Measurements from ENCODE around the gene CRLF1. TPM values are rescaled to one million over a fixed set of nuclear protein-coding genes. Genes with fewer than 3 reads are reported as not detected.

Gene CRLF1
- total RNA-seq, 4 donors from 2014 or later = 14.9 to 61.6 (median 35.3) TPM

DNA sequence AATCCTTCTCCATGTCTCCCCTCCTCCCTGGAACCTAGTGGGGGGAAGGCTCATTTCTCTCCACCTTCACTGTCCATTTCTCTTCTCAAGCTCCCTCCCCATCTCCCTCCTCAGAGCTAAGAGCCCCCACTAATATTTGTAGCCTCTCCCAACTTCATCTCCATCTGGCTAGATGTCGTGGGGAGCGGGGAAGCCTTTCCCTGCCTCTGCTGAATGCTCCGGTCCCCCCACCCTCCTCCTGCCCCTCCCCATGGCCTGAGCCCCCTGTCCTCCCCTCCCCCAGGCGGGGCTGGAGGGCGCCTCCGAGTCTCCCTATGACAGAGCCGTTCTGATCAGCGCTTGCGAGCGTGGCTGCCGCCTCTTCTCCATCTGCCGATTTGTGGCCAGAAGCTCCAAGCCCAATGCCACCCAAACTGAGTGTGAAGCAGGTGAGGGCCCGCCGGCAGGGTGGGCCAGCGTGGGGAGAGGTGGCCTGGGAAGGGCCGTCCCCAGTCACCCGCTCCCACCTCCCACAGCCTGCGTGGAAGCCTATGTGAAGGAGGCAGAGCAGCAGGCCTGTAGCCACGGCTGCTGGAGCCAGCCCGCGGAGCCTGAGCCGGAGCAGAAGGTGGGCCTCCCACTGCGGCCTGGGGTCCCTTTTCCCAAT lies 7.1 kb upstream of the CRLF1 start:
- ATAC-seq (no peak), DNase-seq (no peak)
- Histone ChIP-seq H3K9me3 (no peaks in the 10 kb centered on the region), H3K27me3 (peaks cover 60 to 68% (median 60%) of the 10 kb centered on the region in 3 donors), H3K4me3 (no peak overlapping the region), H3K4me1 (peaks cover 0 to 17% of the 10 kb centered on the region in 2 donors), H3K36me3 (no peaks in the 10 kb centered on the region), H3K27ac (no peak overlapping the region)
- TF ChIP-seq, protein P1, sequence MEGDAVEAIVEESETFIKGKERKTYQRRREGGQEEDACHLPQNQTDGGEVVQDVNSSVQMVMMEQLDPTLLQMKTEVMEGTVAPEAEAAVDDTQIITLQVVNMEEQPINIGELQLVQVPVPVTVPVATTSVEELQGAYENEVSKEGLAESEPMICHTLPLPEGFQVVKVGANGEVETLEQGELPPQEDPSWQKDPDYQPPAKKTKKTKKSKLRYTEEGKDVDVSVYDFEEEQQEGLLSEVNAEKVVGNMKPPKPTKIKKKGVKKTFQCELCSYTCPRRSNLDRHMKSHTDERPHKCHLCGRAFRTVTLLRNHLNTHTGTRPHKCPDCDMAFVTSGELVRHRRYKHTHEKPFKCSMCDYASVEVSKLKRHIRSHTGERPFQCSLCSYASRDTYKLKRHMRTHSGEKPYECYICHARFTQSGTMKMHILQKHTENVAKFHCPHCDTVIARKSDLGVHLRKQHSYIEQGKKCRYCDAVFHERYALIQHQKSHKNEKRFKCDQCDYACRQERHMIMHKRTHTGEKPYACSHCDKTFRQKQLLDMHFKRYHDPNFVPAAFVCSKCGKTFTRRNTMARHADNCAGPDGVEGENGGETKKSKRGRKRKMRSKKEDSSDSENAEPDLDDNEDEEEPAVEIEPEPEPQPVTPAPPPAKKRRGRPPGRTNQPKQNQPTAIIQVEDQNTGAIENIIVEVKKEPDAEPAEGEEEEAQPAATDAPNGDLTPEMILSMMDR (IDR thresholded peaks at IDR 0.05 in 4 of 5, conservative IDR thresholded peaks at IDR 0.05 in 1 of 5) = no peak
- TF ChIP-seq POLR2A (IDR thresholded peaks at IDR 0.05) = no peak
- in situ Hi-C loops (cut with MboI; ENCODE audit: low sequenced_read_pairs in 4 of 4) (no loop called here), intact Hi-C loops (cut with DNase I; ENCODE audit: low total_unique reads) (no loop called here)

DNA sequence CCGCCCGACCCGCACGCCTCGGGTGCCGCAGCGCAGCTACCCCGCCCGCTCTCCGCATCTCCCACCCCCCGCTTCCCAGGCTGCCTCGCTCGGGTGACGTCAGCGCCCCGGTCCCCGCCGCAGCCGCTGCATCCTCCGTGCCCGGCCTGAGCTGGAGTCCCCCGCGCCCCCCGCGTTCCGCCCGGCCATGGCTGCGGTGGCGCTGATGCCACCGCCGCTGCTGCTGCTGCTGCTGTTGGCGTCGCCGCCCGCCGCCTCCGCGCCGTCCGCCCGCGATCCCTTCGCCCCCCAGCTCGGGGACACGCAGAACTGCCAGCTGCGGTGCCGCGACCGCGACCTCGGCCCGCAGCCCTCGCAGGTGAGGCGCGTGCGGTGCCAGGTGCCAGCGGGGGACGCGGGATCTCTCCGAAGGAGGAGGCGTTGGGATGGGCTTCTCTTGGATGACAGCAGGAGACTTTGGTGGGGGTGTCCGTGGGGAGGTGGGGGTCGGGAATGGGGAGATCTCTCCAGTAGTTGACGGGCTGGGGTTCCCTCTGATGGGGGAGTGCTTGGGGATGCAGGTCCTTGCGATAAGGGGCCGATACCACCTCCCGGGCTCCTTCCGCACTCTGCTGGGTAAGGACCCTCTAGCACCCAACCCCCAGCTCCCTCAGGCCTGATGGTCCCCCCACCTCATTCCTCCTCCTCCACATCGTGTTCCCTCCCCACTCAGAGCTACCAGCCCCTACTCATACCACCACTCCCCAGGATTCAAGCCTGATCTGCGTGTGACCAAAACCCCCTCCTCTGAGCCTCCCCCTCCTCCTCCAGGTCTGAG lies 6.4 kb upstream of the CRLF1 start, which contains the start of gene TMEM59L:
TMEM59L (plus strand) TSS at position 99 of the 817 bp plus-strand sequence; CDS start at position 188, 89 bp downstream.
- Histone ChIP-seq H3K4me3 (peak within 1 kb of the TSS; percentile 31 to 50 (median 36)), H3K4me1 (peaks cover 0 to 17% of the 10 kb centered on the region in 2 donors), H3K27me3 (peaks cover 67 to 72% (median 67%) of the 10 kb centered on the region in 3 donors), H3K27ac (no peak within 1 kb of the TSS), H3K36me3 (no peaks in the 10 kb centered on the region), H3K9me3 (no peaks in the 10 kb centered on the region)
- DNase-seq (no peak), ATAC-seq (no peak)
- in situ Hi-C loops (cut with MboI; ENCODE audit: low sequenced_read_pairs in 4 of 4) (no loop called here), intact Hi-C loops (cut with DNase I; ENCODE audit: low total_unique reads) (no loop called here)
- TF ChIP-seq, protein P1 (IDR thresholded peaks at IDR 0.05 in 4 of 5, conservative IDR thresholded peaks at IDR 0.05 in 1 of 5) = no peak
- TF ChIP-seq POLR2A (IDR thresholded peaks at IDR 0.05) = no peak

DNA sequence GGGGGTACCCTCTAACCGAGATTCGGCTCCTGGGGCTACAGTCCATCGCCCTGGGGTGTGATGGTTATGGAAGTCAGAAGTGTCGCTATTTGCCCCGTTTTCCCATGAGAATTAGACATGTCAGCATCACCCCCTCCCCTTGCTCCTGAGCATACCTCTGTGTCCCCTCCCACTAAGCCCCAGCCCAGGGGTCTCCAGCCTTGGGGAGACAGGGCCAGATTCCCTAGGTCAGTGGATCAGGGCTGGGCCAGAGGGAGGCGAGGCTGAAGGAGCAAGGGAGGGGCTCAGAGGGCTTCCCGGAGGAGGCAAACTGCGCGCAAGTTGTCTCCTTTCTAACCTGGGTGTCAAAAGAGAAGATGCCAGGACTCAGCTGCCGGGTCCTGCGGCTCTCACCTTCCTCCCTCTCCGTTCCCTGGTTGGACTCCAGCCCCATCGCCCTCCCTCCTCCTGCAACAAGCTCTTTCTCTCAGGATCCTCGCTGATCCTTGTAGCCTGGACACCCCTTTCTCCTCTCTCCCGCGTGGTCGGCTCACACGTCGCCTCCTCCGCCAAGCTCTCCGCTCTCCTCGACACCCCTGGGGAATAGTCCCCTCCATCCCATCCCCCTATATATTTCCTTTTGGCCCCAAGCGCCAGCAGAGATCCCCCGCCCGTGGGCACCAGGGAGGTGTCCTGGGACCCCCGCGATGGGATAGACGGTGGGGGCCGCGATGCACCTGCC lies 5.6 kb upstream of the CRLF1 start:
- ATAC-seq (no peak), DNase-seq (no peak)
- intact Hi-C loops (cut with DNase I; ENCODE audit: low total_unique reads) (no loop called here), in situ Hi-C loops (cut with MboI; ENCODE audit: low sequenced_read_pairs in 4 of 4) (no loop called here)
- H3K4me1 ChIP-seq = peaks cover 5 to 25% of the 10 kb centered on the region in 2 donors
- no peak for TF ChIP-seq POLR2A (IDR thresholded peaks at IDR 0.05)
- TF ChIP-seq, protein P1 (IDR thresholded peaks at IDR 0.05 in 4 of 5, conservative IDR thresholded peaks at IDR 0.05 in 1 of 5) = no peak
- H3K4me3 ChIP-seq = peak overlapping the region; percentile 31 to 50 (median 36)
- no peak overlapping the region for H3K27ac ChIP-seq
- H3K36me3 ChIP-seq = no peaks in the 10 kb centered on the region
- peaks cover 74 to 75% (median 75%) of the 10 kb centered on the region in 3 donors for H3K27me3 ChIP-seq
- H3K9me3 ChIP-seq = no peaks in the 10 kb centered on the region

DNA sequence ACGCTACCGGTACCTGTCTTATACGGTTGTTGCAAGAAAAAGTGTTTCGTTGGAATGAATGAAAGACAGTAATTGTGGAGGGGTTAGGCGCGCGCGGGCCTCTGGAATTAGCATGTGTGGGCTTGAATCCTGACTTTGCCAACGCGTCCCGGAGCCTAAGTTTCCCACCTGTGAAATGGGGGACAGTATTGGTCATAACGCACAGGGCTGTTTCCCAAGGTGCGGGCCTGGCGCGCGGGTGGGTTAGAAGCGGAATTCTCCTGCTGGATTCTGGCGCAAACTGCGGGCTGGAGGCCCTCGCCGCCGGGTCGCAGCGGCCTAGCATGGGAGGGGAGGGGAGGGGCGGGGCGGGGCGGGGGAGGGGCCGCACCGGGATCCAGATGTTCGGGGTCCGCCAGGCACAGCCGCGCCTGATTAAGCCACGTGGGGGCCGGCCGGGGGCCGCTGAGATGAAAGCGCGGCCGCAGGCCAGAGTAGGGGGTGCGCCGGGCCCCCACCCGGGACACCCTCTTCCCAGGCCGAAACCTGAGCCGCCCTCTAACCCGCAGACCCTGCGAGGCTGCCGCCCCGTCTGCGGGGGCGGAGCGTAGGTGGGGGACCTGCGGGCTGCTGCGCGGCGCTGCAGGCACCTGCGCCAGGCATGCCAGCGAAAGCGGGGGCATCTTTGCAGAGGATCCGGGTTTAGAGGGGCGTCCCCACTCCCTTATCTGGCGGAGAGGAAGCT lies 4.9 kb upstream of the CRLF1 start:
- intact Hi-C loops (cut with DNase I; ENCODE audit: low total_unique reads) = no loop called here
- H3K36me3 ChIP-seq = no peaks in the 10 kb centered on the region
- peaks cover 5 to 30% of the 10 kb centered on the region in 2 donors for H3K4me1 ChIP-seq
- peak overlapping the region in 2 of 4 donors; percentile 7 to 25 for H3K4me3 ChIP-seq
- no peak for ATAC-seq
- DNase-seq = no peak
- TF ChIP-seq, protein P1 (IDR thresholded peaks at IDR 0.05 in 4 of 5, conservative IDR thresholded peaks at IDR 0.05 in 1 of 5) = no peak
- TF ChIP-seq POLR2A (IDR thresholded peaks at IDR 0.05) = no peak
- in situ Hi-C loops (cut with MboI; ENCODE audit: low sequenced_read_pairs in 4 of 4) = no loop called here
- no peak overlapping the region for H3K27ac ChIP-seq
- peaks cover 76 to 79% (median 77%) of the 10 kb centered on the region in 3 donors for H3K27me3 ChIP-seq
- no peaks in the 10 kb centered on the region for H3K9me3 ChIP-seq

All from gastrocnemius medialis (tissue), 4 donors.